Upper lobe of left lung (tissue), 6 donors: Measurements from ENCODE around the gene SCFD2. TPM values are rescaled to one million over a fixed set of nuclear protein-coding genes. Genes with fewer than 3 reads are reported as not detected.

Experiments used
- ATAC-seq, 2 donors: fragments of 200-7000 bp; cut with Tn5 transposase; one replicate each; pipeline ENCODE4 v1.9.1; 2022; ENCODE audit warnings: mild to moderate bottlenecking in 2 of 2, moderate library complexity in 2 of 2; ENCODE audit not compliant: low FRiP score in 2 of 2
- DNase-seq, 2 donors: peaks; one replicate each; pipeline ENCODE4 v3.0.0-alpha.2; 2019 to 2020
- H3K27ac ChIP-seq, 4 donors: fragments of 200-600 bp; sonication (generic); one replicate each; pipeline ENCODE4 v1.5.1; 2016 to 2019
- H3K27me3 ChIP-seq, 4 donors: fragments of 200-600 bp; sonication (generic); one replicate each; pipeline ENCODE4 v1.5.1; 2017 to 2019
- H3K36me3 ChIP-seq, 4 donors: fragments of 200-600 bp; sonication (generic); one replicate each; pipeline ENCODE4 v1.5.1; 2016 to 2019
- H3K4me1 ChIP-seq, 4 donors: fragments of 200-600 bp; sonication (generic); one replicate each; pipeline ENCODE4 v1.5.1; 2018 to 2019
- H3K4me3 ChIP-seq, 4 donors: fragments of 200-600 bp; sonication (generic); one replicate each; pipeline ENCODE4 v1.5.1; 2017 to 2019; ENCODE audit warnings: mild to moderate bottlenecking in 2 of 4, moderate library complexity in 1 of 4
- H3K9me3 ChIP-seq, 4 donors: fragments of 200-600 bp; sonication (generic); one replicate each; pipeline ENCODE4 v1.5.1; 2018 to 2019
- EP300 ChIP-seq, 4 donors: sonication (generic); formaldehyde crosslinking; IDR thresholded peaks; one replicate each; pipeline ENCODE4 v1.5.1; 2017; ENCODE audit warnings: antibody characterized with exemption in 4 of 4, control low read depth in 2 of 4
- POLR2A ChIP-seq, 4 donors: fragments of 450-650 bp; IDR thresholded peaks; one replicate each; pipeline ENCODE4 v1.5.1; 2016 to 2017; ENCODE audit warnings: antibody characterized with exemption in 4 of 4, mild to moderate bottlenecking in 2 of 4
- POLR2AphosphoS5 ChIP-seq, 2 donors: sonication (generic); formaldehyde crosslinking; IDR thresholded peaks; one replicate each; pipeline ENCODE4 v1.5.1; 2017; ENCODE audit warnings: antibody characterized with exemption in 2 of 2
- WGBS, 2 donors: methylation state at CpG; one replicate each; pipeline ENCODE4 v1.1.5; 2017 to 2018; 5-methylcytosine and 5-hydroxymethylcytosine counted together
- total RNA-seq, 6 donors: library from RNA; depleted of rRNA in 4 of 6; stranded (reverse); fragments of >200 nt in 4 of 6; gene quantifications; one replicate each; pipeline versions ENCODE4 v1.1.0 to v1.2.1, GENCODE V29; 2016 to 2021
- TF ChIP-seq, protein P1 (sequence below), 6 experiments: fragments of 450-650 bp in 4 of 6; fragments of 200-600 bp in 2 of 6; sonication (generic) in 2 of 6; IDR thresholded peaks; one replicate each; pipeline ENCODE4 v1.5.1; 2016 to 2019; ENCODE audit warnings: antibody characterized with exemption in 6 of 6
- donor health status: DM: no; HTN: no; CAD: no; lungs with moderate emphysema.
- donor health status: DM: no; HTN: yes; CAD: no; lungs with severe emphysema.

The SCFD2 gene
- total RNA-seq, 6 donors from 2014 or later = 15.2 to 33.5 (median 20.0) TPM

- no peak for ATAC-seq
- DNase-seq = no peak
- WGBS, 2 donors = 85 to 92% methylated on average over 6 of the region's 6 CpGs
Observed at GRCh38 chr4:52954560-52955170, 411.2 kb downstream of the SCFD2 start.

GRCh38 chr4:52952540-52952939, 413.3 kb downstream of the SCFD2 start:
- H3K4me3 ChIP-seq = no peak overlapping the region
- no peaks in the 10 kb centered on the region for H3K27me3 ChIP-seq
- peaks cover 0 to 7% (median 3%) of the 10 kb centered on the region in 4 donors for H3K4me1 ChIP-seq
- no peaks in the 10 kb centered on the region for H3K36me3 ChIP-seq
- TF ChIP-seq POLR2A (IDR thresholded peaks at IDR 0.05) = no peak
- TF ChIP-seq EP300 (IDR thresholded peaks at IDR 0.05) = no peak
- TF ChIP-seq POLR2AphosphoS5 (IDR thresholded peaks at IDR 0.05) = no peak
- TF ChIP-seq, protein P1, sequence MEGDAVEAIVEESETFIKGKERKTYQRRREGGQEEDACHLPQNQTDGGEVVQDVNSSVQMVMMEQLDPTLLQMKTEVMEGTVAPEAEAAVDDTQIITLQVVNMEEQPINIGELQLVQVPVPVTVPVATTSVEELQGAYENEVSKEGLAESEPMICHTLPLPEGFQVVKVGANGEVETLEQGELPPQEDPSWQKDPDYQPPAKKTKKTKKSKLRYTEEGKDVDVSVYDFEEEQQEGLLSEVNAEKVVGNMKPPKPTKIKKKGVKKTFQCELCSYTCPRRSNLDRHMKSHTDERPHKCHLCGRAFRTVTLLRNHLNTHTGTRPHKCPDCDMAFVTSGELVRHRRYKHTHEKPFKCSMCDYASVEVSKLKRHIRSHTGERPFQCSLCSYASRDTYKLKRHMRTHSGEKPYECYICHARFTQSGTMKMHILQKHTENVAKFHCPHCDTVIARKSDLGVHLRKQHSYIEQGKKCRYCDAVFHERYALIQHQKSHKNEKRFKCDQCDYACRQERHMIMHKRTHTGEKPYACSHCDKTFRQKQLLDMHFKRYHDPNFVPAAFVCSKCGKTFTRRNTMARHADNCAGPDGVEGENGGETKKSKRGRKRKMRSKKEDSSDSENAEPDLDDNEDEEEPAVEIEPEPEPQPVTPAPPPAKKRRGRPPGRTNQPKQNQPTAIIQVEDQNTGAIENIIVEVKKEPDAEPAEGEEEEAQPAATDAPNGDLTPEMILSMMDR (IDR thresholded peaks at IDR 0.05) = no peak
- H3K9me3 ChIP-seq = no peaks in the 10 kb centered on the region
- ATAC-seq (no peak), DNase-seq (no peak)
- no peak overlapping the region for H3K27ac ChIP-seq

More at GRCh38 chr4:52954560-52955170, 411.2 kb downstream of the SCFD2 start:
- Histone ChIP-seq H3K27ac (no peak overlapping the region), H3K27me3 (no peaks in the 10 kb centered on the region), H3K9me3 (no peaks in the 10 kb centered on the region), H3K36me3 (no peaks in the 10 kb centered on the region), H3K4me1 (peaks cover 0 to 11% (median 6%) of the 10 kb centered on the region in 4 donors), H3K4me3 (no peak overlapping the region)
- TF ChIP-seq EP300 (IDR thresholded peaks at IDR 0.05) = no peak
- TF ChIP-seq POLR2AphosphoS5 (IDR thresholded peaks at IDR 0.05) = no peak
- no peak for TF ChIP-seq POLR2A (IDR thresholded peaks at IDR 0.05)
- TF ChIP-seq, protein P1 (IDR thresholded peaks at IDR 0.05) = no peak

DNA sequence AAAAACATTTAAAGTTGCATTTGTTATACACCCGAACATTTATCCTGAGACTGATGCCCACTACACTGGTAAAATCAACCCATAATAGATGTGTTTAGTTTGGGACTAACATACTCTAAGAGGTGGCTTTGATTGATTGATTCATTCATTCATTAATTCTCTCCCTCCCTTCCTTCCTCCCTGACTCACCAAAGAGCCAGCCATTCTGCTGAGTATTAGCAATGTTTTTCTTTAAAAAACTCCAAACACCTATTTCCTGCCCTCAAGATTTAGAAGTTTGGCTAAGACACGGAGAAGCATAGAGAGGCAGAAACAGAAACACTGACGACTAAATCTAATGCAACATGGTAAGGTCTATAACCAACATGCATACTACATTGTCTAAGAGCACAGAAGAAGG, 414.8 kb downstream of the SCFD2 start:
- Histone ChIP-seq H3K4me3 (no peak overlapping the region), H3K36me3 (no peaks in the 10 kb centered on the region), H3K9me3 (no peaks in the 10 kb centered on the region), H3K27me3 (no peaks in the 10 kb centered on the region), H3K4me1 (no peaks in the 10 kb centered on the region), H3K27ac (no peak overlapping the region)
- TF ChIP-seq EP300 (IDR thresholded peaks at IDR 0.05) (no peak), POLR2A (IDR thresholded peaks at IDR 0.05) (no peak), POLR2AphosphoS5 (IDR thresholded peaks at IDR 0.05) (no peak)
- TF ChIP-seq, protein P1 (IDR thresholded peaks at IDR 0.05) = no peak
- WGBS, 2 donors = 82 to 86% methylated on average over 3 of the region's 3 CpGs
- no peak for ATAC-seq
- no peak for DNase-seq

DNA sequence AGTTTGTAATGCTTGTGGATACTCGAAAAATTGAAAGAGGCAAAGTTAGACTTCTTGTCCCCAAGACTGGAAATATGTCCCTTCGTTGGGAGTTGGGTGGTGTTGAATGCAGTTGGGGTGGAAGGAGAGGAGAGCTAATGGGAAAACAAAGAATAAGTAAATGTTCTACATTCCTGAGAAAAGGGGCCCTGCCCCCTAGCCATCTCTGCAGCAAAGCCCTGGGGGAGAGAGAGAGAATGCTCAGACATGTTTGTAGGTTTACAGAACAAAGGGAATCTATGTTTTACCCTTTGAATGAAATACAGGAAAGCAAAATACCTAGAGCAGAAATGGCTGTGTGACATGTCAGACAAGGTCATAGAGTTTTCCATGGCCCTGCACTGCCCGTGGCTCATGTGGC, 415.6 kb downstream of the SCFD2 start:
- Histone ChIP-seq H3K27me3 (no peaks in the 10 kb centered on the region), H3K4me3 (no peak overlapping the region), H3K27ac (no peak overlapping the region), H3K9me3 (no peaks in the 10 kb centered on the region), H3K4me1 (no peaks in the 10 kb centered on the region), H3K36me3 (no peaks in the 10 kb centered on the region)
- WGBS, 2 donors = 91 to 93% methylated on average over 3 of the region's 3 CpGs
- DNase-seq (no peak), ATAC-seq (no peak)
- TF ChIP-seq EP300 (IDR thresholded peaks at IDR 0.05) = no peak

GRCh38 chr4:52949336-52949735, 416.5 kb downstream of the SCFD2 start:
- Histone ChIP-seq H3K4me3 (no peak overlapping the region), H3K27ac (no peak overlapping the region), H3K36me3 (no peaks in the 10 kb centered on the region), H3K9me3 (no peaks in the 10 kb centered on the region), H3K27me3 (no peaks in the 10 kb centered on the region), H3K4me1 (no peaks in the 10 kb centered on the region)
- WGBS, 2 donors = 86 to 96% methylated on average over 4 of the region's 4 CpGs
- ATAC-seq (no peak), DNase-seq (no peak)
- TF ChIP-seq POLR2A (IDR thresholded peaks at IDR 0.05) (no peak), POLR2AphosphoS5 (IDR thresholded peaks at IDR 0.05) (no peak), EP300 (IDR thresholded peaks at IDR 0.05) (no peak)
- TF ChIP-seq, protein P1 (IDR thresholded peaks at IDR 0.05) = no peak
